Amygdala (tissue), 56 donors: ENCODE results near the gene HEMGN.

Experiments used
- DNase-seq, 56 donors: peaks; one replicate each; lab custom pipeline; 2025; lab: John Stamatoyannopoulos, UW

The HEMGN gene

DNA sequence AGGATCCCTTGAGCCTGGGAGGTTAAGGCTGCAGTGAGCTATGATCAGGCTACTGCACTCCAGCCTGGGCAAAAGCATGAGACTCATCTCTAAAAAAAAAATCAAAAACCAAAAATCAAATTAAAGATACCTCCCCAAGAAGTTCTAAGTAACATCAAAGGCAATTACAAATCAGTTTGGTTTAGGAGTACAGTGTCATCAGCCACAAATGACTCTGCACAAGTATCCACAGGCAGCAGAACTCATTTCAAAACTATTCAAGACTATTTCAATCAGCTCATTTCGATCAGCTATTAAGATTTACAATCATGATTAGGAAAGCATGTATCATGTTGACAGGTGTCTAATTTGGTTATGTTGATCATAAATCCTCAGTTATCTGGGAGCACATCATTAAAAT lies 34.8 kb downstream of the HEMGN start:
- DNase-seq, result no peak

- peak in 5 of 56 donors; percentile 5 to 52 (median 11) for DNase-seq
Measured at GRCh38 chr9:97900738-97901565, 37.0 kb downstream of the HEMGN start.

DNA sequence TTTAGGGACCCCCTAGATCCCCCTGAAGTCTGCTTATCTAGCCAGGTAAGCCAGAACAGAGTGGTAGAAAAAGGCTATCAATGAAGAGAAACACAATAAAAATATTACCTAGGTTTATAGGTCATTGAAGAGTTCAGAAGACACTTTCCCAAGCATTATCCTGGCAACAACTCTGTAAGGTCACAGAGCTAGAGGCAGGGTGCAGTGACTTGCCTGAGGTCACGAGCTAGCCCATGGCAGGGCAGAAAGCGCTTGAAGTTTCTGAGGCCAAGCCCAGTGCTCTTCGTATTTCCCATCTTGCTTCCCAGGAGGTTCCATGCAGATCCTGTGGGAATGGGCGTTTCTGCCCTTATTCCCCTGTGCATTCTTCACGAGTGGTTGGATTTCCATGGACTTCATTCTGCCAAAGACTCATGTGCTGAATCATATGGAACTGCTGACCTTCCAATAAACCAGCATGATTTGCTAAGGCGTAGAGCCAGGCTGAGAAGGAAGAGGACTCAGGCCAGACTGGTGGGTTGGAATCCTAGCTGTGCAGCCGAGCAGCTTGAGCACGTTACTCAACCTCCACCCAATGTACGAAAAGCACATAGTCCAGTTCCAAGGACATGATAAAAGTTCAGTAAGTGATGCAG lies 37.8 kb downstream of the HEMGN start:
- no peak for DNase-seq

GRCh38 chr9:97895695-97896332 lies 42.2 kb downstream of the HEMGN start:
- DNase-seq, result no peak

DNA sequence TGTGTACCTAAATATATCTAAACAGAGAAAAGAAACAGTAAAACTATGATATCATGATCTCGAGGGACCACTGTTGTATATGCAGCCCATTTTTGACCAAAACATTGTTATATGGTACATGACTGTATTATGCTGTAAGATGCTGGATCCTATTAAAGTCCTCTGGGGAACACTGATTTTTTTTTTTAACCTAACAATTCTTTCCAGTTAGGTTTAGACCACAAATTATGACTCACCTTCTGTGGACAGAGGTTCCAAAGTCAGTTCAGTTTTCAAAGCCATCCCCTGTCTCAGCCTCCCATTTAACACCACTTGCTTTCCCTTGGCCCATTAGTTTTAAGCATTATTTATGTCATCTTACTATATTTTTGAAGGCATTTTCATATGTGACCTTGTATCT lies 42.8 kb downstream of the HEMGN start:
- DNase-seq, result no peak

DNA sequence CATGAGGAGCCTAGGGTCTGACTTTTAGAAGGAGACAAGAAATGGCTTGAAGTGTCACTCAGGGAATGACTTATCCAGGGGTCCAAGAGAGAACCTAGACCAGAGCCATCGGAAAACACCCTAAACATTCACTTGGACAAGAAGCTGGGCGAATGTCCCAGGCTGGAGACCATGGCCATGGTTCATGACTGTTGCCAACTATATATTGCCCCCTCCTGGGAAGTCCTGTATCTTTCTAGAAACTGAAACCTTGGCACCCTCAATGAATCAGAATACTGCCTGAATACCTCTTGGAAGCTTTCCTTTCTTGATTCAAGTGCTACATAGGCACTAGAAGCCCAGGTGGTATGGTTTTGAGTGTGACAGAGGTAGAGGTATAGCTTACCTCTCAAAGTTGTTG lies 45.6 kb downstream of the HEMGN start:
- DNase-seq, result no peak

- DNase-seq, result no peak
Measured at GRCh38 chr9:97891736-97892135, 46.2 kb downstream of the HEMGN start.

GRCh38 chr9:97889941-97890887 lies 47.8 kb downstream of the HEMGN start:
- DNase-seq, result no peak

- DNase-seq, result no peak
Measured at GRCh38 chr9:97880336-97880735, 57.6 kb downstream of the HEMGN start.
